ENCODE results near the gene MINDY1. TPM values are rescaled to one million over a fixed set of nuclear protein-coding genes. Genes with fewer than 3 reads are reported as not detected.

MINDY1 gene
- total and polyA plus RNA-seq, 9 of the 15 experiments (the other 6 are each of a cell fraction or from before 2014, with no cell fraction given): 0.49 to 11.0 (median 6.0) TPM

DNA sequence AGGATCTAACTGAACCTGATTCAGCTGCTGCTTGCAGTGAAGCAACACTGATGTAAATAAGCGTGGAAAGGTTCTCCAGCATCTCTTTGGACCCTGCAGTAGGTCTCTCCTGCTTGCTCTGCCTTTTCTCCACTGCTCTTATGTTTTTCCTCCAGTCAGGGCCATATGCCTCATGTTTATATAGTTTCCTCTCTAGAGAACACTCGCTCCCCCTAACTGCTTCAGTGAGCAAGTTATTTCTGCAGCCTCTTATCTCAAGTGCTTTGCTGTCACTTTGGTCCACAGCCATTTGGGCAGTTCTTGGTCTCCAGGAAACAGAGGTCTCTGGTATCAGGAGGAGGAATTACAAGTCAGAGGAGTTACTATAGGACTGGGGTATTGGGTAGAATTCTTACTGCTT lies 6.8 kb upstream of the MINDY1 start (continued):
- TF ChIP-seq DPF2 (IDR thresholded peaks at IDR 0.05) (no peak; the same call in 1 of the 2 replicates), MED1 (CRISPR knock-in tag; IDR thresholded peaks at IDR 0.05; ENCODE audit: borderline replicate concordance) (no peak), L3MBTL2 (IDR thresholded peaks at IDR 0.05) (no peak), ZNF263 (CRISPR knock-in tag; IDR thresholded peaks at IDR 0.05; ENCODE audit: borderline replicate concordance) (no peak), HSF4 (CRISPR knock-in tag; IDR thresholded peaks at IDR 0.05; ENCODE audit: borderline replicate concordance) (no peak), CC2D1A (IDR thresholded peaks at IDR 0.05) (no peak), MEIS2 (IDR thresholded peaks at IDR 0.05; ENCODE audit: partially characterized antibody) (peak; percentile 42), ZNF57 (CRISPR knock-in tag; IDR thresholded peaks at IDR 0.05) (no peak), CBFA2T3 (IDR thresholded peaks at IDR 0.05) (peak; percentile 28; the same call in 1 of the 2 replicates), EWSR1 (IDR thresholded peaks at IDR 0.05; ENCODE audit: borderline replicate concordance, low read depth, partially characterized antibody) (no peak), CSDE1 (IDR thresholded peaks at IDR 0.05) (no peak)
- TF ChIP-seq, protein P1, sequence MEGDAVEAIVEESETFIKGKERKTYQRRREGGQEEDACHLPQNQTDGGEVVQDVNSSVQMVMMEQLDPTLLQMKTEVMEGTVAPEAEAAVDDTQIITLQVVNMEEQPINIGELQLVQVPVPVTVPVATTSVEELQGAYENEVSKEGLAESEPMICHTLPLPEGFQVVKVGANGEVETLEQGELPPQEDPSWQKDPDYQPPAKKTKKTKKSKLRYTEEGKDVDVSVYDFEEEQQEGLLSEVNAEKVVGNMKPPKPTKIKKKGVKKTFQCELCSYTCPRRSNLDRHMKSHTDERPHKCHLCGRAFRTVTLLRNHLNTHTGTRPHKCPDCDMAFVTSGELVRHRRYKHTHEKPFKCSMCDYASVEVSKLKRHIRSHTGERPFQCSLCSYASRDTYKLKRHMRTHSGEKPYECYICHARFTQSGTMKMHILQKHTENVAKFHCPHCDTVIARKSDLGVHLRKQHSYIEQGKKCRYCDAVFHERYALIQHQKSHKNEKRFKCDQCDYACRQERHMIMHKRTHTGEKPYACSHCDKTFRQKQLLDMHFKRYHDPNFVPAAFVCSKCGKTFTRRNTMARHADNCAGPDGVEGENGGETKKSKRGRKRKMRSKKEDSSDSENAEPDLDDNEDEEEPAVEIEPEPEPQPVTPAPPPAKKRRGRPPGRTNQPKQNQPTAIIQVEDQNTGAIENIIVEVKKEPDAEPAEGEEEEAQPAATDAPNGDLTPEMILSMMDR (IDR thresholded peaks at IDR 0.05 in 2 of 3, conservative IDR thresholded peaks at IDR 0.05 in 1 of 3; ENCODE audit: insufficient read depth in 2 of 3, low read depth in 1 of 3, low read length in 3 of 3): peak in 2 of 3 experiments; percentile 26 to 51; a peak in 4 of 6 replicates
- TF ChIP-seq, protein P2, sequence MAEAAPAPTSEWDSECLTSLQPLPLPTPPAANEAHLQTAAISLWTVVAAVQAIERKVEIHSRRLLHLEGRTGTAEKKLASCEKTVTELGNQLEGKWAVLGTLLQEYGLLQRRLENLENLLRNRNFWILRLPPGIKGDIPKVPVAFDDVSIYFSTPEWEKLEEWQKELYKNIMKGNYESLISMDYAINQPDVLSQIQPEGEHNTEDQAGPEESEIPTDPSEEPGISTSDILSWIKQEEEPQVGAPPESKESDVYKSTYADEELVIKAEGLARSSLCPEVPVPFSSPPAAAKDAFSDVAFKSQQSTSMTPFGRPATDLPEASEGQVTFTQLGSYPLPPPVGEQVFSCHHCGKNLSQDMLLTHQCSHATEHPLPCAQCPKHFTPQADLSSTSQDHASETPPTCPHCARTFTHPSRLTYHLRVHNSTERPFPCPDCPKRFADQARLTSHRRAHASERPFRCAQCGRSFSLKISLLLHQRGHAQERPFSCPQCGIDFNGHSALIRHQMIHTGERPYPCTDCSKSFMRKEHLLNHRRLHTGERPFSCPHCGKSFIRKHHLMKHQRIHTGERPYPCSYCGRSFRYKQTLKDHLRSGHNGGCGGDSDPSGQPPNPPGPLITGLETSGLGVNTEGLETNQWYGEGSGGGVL (CRISPR knock-in tag; IDR thresholded peaks at IDR 0.05): no peak
- TF ChIP-seq, protein P3, sequence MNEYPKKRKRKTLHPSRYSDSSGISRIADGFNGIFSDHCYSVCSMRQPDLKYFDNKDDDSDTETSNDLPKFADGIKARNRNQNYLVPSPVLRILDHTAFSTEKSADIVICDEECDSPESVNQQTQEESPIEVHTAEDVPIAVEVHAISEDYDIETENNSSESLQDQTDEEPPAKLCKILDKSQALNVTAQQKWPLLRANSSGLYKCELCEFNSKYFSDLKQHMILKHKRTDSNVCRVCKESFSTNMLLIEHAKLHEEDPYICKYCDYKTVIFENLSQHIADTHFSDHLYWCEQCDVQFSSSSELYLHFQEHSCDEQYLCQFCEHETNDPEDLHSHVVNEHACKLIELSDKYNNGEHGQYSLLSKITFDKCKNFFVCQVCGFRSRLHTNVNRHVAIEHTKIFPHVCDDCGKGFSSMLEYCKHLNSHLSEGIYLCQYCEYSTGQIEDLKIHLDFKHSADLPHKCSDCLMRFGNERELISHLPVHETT (CRISPR knock-in tag; conservative IDR thresholded peaks at IDR 0.05 in 1 of 2, IDR thresholded peaks at IDR 0.05 in 1 of 2): 0 out of 4 replicates have a peak, but pooled peaks of 1 of the 2 experiments have one; percentile 27
- TF ChIP-seq, protein P4, sequence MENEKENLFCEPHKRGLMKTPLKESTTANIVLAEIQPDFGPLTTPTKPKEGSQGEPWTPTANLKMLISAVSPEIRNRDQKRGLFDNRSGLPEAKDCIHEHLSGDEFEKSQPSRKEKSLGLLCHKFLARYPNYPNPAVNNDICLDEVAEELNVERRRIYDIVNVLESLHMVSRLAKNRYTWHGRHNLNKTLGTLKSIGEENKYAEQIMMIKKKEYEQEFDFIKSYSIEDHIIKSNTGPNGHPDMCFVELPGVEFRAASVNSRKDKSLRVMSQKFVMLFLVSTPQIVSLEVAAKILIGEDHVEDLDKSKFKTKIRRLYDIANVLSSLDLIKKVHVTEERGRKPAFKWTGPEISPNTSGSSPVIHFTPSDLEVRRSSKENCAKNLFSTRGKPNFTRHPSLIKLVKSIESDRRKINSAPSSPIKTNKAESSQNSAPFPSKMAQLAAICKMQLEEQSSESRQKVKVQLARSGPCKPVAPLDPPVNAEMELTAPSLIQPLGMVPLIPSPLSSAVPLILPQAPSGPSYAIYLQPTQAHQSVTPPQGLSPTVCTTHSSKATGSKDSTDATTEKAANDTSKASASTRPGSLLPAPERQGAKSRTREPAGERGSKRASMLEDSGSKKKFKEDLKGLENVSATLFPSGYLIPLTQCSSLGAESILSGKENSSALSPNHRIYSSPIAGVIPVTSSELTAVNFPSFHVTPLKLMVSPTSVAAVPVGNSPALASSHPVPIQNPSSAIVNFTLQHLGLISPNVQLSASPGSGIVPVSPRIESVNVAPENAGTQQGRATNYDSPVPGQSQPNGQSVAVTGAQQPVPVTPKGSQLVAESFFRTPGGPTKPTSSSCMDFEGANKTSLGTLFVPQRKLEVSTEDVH (IDR thresholded peaks at IDR 0.05; ENCODE audit: low read depth, partially characterized antibody): no peak
- TF ChIP-seq, protein P5, sequence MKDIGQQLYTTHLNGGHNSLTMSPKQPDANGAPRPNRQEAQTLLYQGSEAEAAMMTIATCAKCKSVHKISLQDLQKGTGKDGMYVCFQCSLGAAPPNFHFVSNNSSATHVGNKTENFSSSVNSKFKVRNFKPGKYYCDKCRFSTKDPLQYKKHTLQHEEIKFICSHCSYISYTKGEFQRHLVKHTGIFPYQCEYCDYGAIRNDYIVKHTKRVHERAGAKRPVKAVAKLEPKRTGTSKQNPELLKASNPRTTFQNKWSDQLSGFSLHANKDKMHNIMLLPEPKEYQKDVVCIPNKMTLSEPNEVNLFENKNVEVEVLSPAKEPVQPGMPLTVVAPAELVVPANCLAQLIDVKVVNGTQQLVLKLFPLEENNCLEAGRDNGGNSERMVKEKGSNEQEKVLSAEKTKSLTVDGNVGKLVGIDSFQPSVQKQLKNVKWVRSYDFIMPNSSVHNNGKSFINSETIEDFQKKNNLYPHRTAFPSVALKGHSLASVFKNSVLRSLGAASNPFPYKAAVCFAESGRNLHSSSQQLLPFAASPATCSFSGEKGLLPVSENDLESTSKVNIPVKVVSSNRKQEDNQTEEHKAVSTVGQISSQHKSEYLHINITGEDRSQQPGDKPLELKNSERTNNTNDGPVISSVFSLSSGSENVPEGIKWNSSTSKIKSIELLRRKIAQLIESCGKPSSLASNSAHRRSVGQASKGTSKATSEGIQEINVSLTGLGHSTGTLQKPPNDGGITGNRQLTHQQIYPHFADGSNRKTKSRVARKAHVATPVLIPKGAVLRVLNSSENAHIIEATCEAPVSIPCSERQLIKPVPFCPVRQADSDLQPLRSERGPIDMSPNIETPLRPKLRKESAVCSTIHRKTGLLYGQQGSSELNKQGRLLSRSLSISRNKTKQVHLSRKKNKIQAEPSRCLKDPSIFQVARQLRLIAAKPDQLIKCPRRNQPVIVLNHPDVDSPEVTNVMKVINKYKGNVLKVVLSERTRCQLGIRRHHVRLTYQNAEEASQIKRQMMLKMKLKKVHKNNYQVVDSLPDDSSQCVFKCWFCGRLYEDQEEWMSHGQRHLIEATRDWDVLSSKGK (CRISPR knock-in tag; IDR thresholded peaks at IDR 0.05): no peak

All from K562 (cell line).